ENCODE data around the gene MAPK7. TPM values are rescaled to one million over a fixed set of nuclear protein-coding genes. Genes with fewer than 3 reads are reported as not detected.

Gene MAPK7
- total and polyA plus RNA-seq, 2 of the 4 experiments (the other 2 are of a cell fraction) = 9.7 to 25.4 TPM

GRCh38 chr17:19370493-19370960 is 7.8 kb upstream of the MAPK7 start:
- Histone ChIP-seq H3K4me2 (ENCODE audit: low read depth, low read length) (no peak overlapping the region), H3K23ac (ENCODE audit: low read depth, low read length) (no peak overlapping the region), H3K56ac (ENCODE audit: extremely low read depth, insufficient read depth, low read length) (no peak overlapping the region), H3K27ac (ENCODE audit: insufficient read depth, low read length) (no peak overlapping the region), H3K4me1 (ENCODE audit: control insufficient read depth, insufficient read depth, low read length) (0 out of 2 replicates have a peak, but pooled peaks cover 2% of the 10 kb centered on the region), H2BK20ac (ENCODE audit: low read depth, low read length) (no peak overlapping the region), H3K9me3 (ENCODE audit: control insufficient read depth, insufficient read depth, low read length) (no peaks in the 10 kb centered on the region), H3K9ac (ENCODE audit: low read depth, low read length) (no peak overlapping the region), H3K4me3 (ENCODE audit: insufficient read depth, low read depth, low read length) (no peak overlapping the region), H2AK5ac (ENCODE audit: low read depth, low read length) (no peak overlapping the region), H3K36me3 (ENCODE audit: control insufficient read depth, insufficient read depth, low read length) (peaks cover 2% of the 10 kb centered on the region; the same call in 1 of the 2 replicates), H3K18ac (ENCODE audit: low read depth, low read length) (no peak overlapping the region), H2BK120ac (ENCODE audit: low read depth, low read length) (no peak overlapping the region), H3K4ac (ENCODE audit: low read depth, low read length) (no peak overlapping the region), H3K14ac (replicated peaks; ENCODE audit: low read depth, low read length) (no peak overlapping the region), H3K27me3 (ENCODE audit: control insufficient read depth, insufficient read depth, low read length) (no peaks in the 10 kb centered on the region), H2AFZ (replicated peaks; ENCODE audit: low read length, poor library complexity) (peak overlapping the region; percentile 44), H4K8ac (ENCODE audit: low read depth in 2 of 2, low read length in 2 of 2) (no peak overlapping the region), H2BK5ac (ENCODE audit: low read depth, low read length, poor library complexity, severe bottlenecking) (no peak overlapping the region), H3K79me1 (ENCODE audit: low read depth in 1 of 2, low read length in 2 of 2) (0 out of 4 replicates have a peak, but pooled peaks cover 1% of the 10 kb centered on the region in 2 experiments), H4K91ac (ENCODE audit: insufficient read depth, low read depth, low read length) (no peak overlapping the region), H2AK9ac (replicated peaks; ENCODE audit: low read depth, low read length, poor library complexity) (no peak overlapping the region), H4K20me1 (ENCODE audit: insufficient read depth, low read length) (no peaks in the 10 kb centered on the region), H2BK15ac (ENCODE audit: low read depth, low read length) (no peak overlapping the region), H4K5ac (ENCODE audit: low read depth, low read length) (no peak overlapping the region), H3K9me1 (ENCODE audit: insufficient read depth, low read length) (no peaks in the 10 kb centered on the region)
- ChIA-PET CTCF (no interaction called here), POLR2A (ENCODE audit: unreplicated experiment) (interaction anchor here (0.5 kb wide), 1 partner anchor 17 kb away, joined by 5 read pairs; the partner anchor contains the start of gene MFAP4)
- TF ChIP-seq POLR2A (IDR thresholded peaks at IDR 0.05; ENCODE audit: low read depth, low read length) (no peak), RCOR1 (IDR thresholded peaks at IDR 0.05; ENCODE audit: insufficient replicate concordance, low read length) (no peak), FOS (IDR thresholded peaks at IDR 0.05; ENCODE audit: low read depth, low read length) (no peak), NFE2L2 (IDR thresholded peaks at IDR 0.05; ENCODE audit: low read depth, low read length) (no peak), RFX5 (IDR thresholded peaks at IDR 0.05; ENCODE audit: low read depth, low read length) (no peak), MAFK (IDR thresholded peaks at IDR 0.05; ENCODE audit: low read depth, low read length) (no peak), RAD21 (IDR thresholded peaks at IDR 0.05; ENCODE audit: low read length) (no peak), CHD1 (IDR thresholded peaks at IDR 0.05; ENCODE audit: low read depth, low read length) (no peak), ELK1 (IDR thresholded peaks at IDR 0.05; ENCODE audit: borderline replicate concordance, low read depth, low read length) (no peak), CEBPB (IDR thresholded peaks at IDR 0.05; ENCODE audit: low read depth, low read length) (no peak), MXI1 (IDR thresholded peaks at IDR 0.05; ENCODE audit: borderline replicate concordance, low read depth, low read length) (no peak), BHLHE40 (IDR thresholded peaks at IDR 0.05; ENCODE audit: low read depth, low read length) (no peak), SMC3 (IDR thresholded peaks at IDR 0.05; ENCODE audit: low read depth, low read length) (no peak), MAZ (IDR thresholded peaks at IDR 0.05; ENCODE audit: borderline replicate concordance, low read depth, low read length) (no peak)
- TF ChIP-seq, protein P1, sequence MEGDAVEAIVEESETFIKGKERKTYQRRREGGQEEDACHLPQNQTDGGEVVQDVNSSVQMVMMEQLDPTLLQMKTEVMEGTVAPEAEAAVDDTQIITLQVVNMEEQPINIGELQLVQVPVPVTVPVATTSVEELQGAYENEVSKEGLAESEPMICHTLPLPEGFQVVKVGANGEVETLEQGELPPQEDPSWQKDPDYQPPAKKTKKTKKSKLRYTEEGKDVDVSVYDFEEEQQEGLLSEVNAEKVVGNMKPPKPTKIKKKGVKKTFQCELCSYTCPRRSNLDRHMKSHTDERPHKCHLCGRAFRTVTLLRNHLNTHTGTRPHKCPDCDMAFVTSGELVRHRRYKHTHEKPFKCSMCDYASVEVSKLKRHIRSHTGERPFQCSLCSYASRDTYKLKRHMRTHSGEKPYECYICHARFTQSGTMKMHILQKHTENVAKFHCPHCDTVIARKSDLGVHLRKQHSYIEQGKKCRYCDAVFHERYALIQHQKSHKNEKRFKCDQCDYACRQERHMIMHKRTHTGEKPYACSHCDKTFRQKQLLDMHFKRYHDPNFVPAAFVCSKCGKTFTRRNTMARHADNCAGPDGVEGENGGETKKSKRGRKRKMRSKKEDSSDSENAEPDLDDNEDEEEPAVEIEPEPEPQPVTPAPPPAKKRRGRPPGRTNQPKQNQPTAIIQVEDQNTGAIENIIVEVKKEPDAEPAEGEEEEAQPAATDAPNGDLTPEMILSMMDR (conservative IDR thresholded peaks at IDR 0.05; ENCODE audit: low read depth, low read length) = no peak
- TF ChIP-seq, protein P2, sequence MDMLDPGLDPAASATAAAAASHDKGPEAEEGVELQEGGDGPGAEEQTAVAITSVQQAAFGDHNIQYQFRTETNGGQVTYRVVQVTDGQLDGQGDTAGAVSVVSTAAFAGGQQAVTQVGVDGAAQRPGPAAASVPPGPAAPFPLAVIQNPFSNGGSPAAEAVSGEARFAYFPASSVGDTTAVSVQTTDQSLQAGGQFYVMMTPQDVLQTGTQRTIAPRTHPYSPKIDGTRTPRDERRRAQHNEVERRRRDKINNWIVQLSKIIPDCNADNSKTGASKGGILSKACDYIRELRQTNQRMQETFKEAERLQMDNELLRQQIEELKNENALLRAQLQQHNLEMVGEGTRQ (IDR thresholded peaks at IDR 0.05; ENCODE audit: low read depth, low read length) = no peak
- WGBS, 2 experiments (ENCODE audit: extremely low coverage in 2 of 2, insufficient read length in 1 of 2) = 93% methylated on average over 3 of the region's 7 CpGs; no CpG with 5 or more reads in 1 of the 2 experiments
- no peak for ATAC-seq (ENCODE audit: low read depth)
- BruUV-seq (replicated peaks) = no TSS peak
- DNase-seq = no peak
- dilution Hi-C loops (cut with HindIII; ENCODE audit: low sequenced_read_pairs, unreplicated experiment) = no loop called here
- in situ Hi-C loops (cut with MboI; ENCODE audit: low sequenced_read_pairs) = no loop called here
- intact Hi-C loops (cut with micrococcal nuclease) = no loop called here

Data from IMR-90 (cell line).